CD4-positive, alpha-beta T cell treated with Interleukin-2 at 100 ng/mL for 4 hours (primary cell): Measurements from ENCODE around the gene SMIM29.
"Not testable (repeated sequence)": the region's sequence is repeated elsewhere in the genome, so short reads cannot be mapped to it uniquely, and the experiment has no call there.

Experiments
- DNase-seq: peaks from one replicate; pipeline ENCODE4 v3.0.0-alpha.2; 2020; ENCODE audit warnings: low spot score

The SMIM29 gene

GRCh38 chr6:34248727-34249468 is at the start of gene SMIM29:
Gene SMIM29, minus strand, starts transcription at chr6:34249006. Its CDS starts 1,215 bp downstream, at chr6:34247791.
- DNase-seq, result peak; percentile 97

GRCh38 chr6:34295721-34296120 is 46.9 kb upstream of the SMIM29 start:
- DNase-seq, result peak; percentile 5

GRCh38 chr6:34292954-34293353 is 44.1 kb upstream of the SMIM29 start:
- DNase-seq, result no peak

- DNase-seq, result no peak
Measured at GRCh38 chr6:34289137-34289536, 40.3 kb upstream of the SMIM29 start.

- DNase-seq, result no peak
Measured at GRCh38 chr6:34288581-34288980, 39.8 kb upstream of the SMIM29 start.

GRCh38 chr6:34285448-34286164 is 36.8 kb upstream of the SMIM29 start:
- no peak for DNase-seq

GRCh38 chr6:34284563-34285447 is 36.0 kb upstream of the SMIM29 start:
- no peak for DNase-seq

- DNase-seq, result no peak
Measured at GRCh38 chr6:34281702-34282334, 33.0 kb upstream of the SMIM29 start.

GRCh38 chr6:34280216-34280615 is 31.4 kb upstream of the SMIM29 start:
- DNase-seq, result no peak

- no peak for DNase-seq
Measured at GRCh38 chr6:34278833-34279232, 30.0 kb upstream of the SMIM29 start.

- DNase-seq, result no peak
Measured at GRCh38 chr6:34277763-34278112, 28.9 kb upstream of the SMIM29 start.

GRCh38 chr6:34276881-34277762 is 28.3 kb upstream of the SMIM29 start:
- no peak for DNase-seq

GRCh38 chr6:34276191-34276590 is 27.4 kb upstream of the SMIM29 start:
- DNase-seq, result no peak

- DNase-seq, result no peak
Measured at GRCh38 chr6:34275128-34275804, 26.5 kb upstream of the SMIM29 start.

- DNase-seq, result no peak
Measured at GRCh38 chr6:34274129-34274528, 25.3 kb upstream of the SMIM29 start.

GRCh38 chr6:34273242-34273805 is 24.5 kb upstream of the SMIM29 start:
- no peak for DNase-seq

GRCh38 chr6:34272013-34272926 is 23.5 kb upstream of the SMIM29 start:
- DNase-seq, result no peak

- DNase-seq, result not testable (repeated sequence)
Measured at GRCh38 chr6:34269658-34270341, 21.0 kb upstream of the SMIM29 start.
